B cell (primary cell): ENCODE data around the gene IL22RA1. TPM values are rescaled to one million over a fixed set of nuclear protein-coding genes. Genes with fewer than 3 reads are reported as not detected.

Experiments used
- ATAC-seq: fragments of 200-7000 bp; cut with Tn5 transposase; one replicate; pipeline ENCODE4 v1.10.0; 2021; ENCODE audit warnings: low read depth, mild to moderate bottlenecking, moderate number of reproducible peaks, moderate library complexity
- CTCF ChIA-PET: fragments of 350-600 bp; sonication (Branson Sonifier 250); formaldehyde crosslinking; loops from one replicate; lab custom pipeline; 2021; ENCODE audit warnings: antibody characterized with exemption, inconsistent platforms; lab: Charles Lee
- POLR2A ChIA-PET: fragments of 350-600 bp; sonication (Branson Sonifier 250); formaldehyde crosslinking; loops from one replicate; lab custom pipeline; 2021; ENCODE audit warnings: antibody characterized with exemption; lab: Charles Lee
- DNase-seq: peaks from one replicate; pipeline ENCODE4 v3.0.0; 2013
- H2AFZ ChIP-seq: 2 replicates; pipeline ENCODE4 v1.6.1; 2012; ENCODE audit warnings: mild to moderate bottlenecking, low read depth, low read length; ENCODE audit not compliant: insufficient read depth, poor library complexity, severe bottlenecking
- H3K27ac ChIP-seq, 2 donors: 1 replicate in 1 of 2; 2 replicates in 1 of 2; pipeline ENCODE4 v1.5.1; 2012 to 2013; ENCODE audit warnings: low read length in 2 of 2, mild to moderate bottlenecking in 2 of 2, moderate library complexity in 1 of 2
- H3K27me3 ChIP-seq, 4 experiments: fragments of 200-600 bp in 1 of 4; sonication (generic) in 1 of 4; replicated peaks in 1 of 4; 1 replicate in 2 of 4; 2 replicates in 2 of 4; pipeline versions ENCODE4 v1.6.1 to v1.7.0; 2013 to 2016; ENCODE audit warnings: low read length in 3 of 4, mild to moderate bottlenecking in 2 of 4, mixed read lengths in 1 of 4, moderate library complexity in 1 of 4; ENCODE audit not compliant: insufficient read depth in 4 of 4, control insufficient read depth in 3 of 4; ENCODE audit errors: control extremely low read depth in 1 of 4
- H3K36me3 ChIP-seq, 2 experiments: replicated peaks in 1 of 2; 1 replicate in 1 of 2; 2 replicates in 1 of 2; pipeline versions ENCODE4 v1.6.1 to v1.7.1; 2013; ENCODE audit warnings: low read length in 1 of 2; ENCODE audit not compliant: insufficient read depth in 2 of 2, control insufficient read depth in 1 of 2; ENCODE audit errors: control extremely low read depth in 1 of 2, extremely low read depth in 1 of 2
- H3K4me1 ChIP-seq, 2 donors: fragments of 200-600 bp in 1 of 2; sonication (generic) in 1 of 2; 1 replicate in 1 of 2; 2 replicates in 1 of 2; pipeline versions ENCODE4 v1.5.1 to v1.6.1; 2013 to 2017; ENCODE audit warnings: low read length in 2 of 2; ENCODE audit not compliant: control insufficient read depth in 2 of 2, insufficient read depth in 2 of 2
- H3K4me2 ChIP-seq: replicated peaks from 2 replicates; pipeline ENCODE3; 2012; ENCODE audit warnings: mild to moderate bottlenecking, low read depth, low read length; ENCODE audit not compliant: poor library complexity, severe bottlenecking
- H3K4me3 ChIP-seq, 5 experiments: fragments of 200-600 bp in 1 of 5; sonication (generic) in 1 of 5; 1 replicate in 3 of 5; 2 replicates in 2 of 5; pipeline versions ENCODE4 v1.5.1 to v1.7.0; 2011 to 2016; ENCODE audit warnings: low read length in 4 of 5, mild to moderate bottlenecking in 4 of 5, low read depth in 2 of 5, control low read depth in 1 of 5, moderate library complexity in 1 of 5; ENCODE audit not compliant: insufficient read depth in 1 of 5; ENCODE audit errors: control extremely low read depth in 1 of 5, extremely low read depth in 1 of 5
- H3K79me2 ChIP-seq: fragments of 200-600 bp; sonication (generic); one replicate; pipeline ENCODE4 v1.6.0; 2016; ENCODE audit warnings: low read length; ENCODE audit not compliant: control insufficient read depth, insufficient read depth
- H3K9ac ChIP-seq: fragments of 200-600 bp; sonication (generic); 2 replicates; pipeline ENCODE4 v1.6.1; 2017; ENCODE audit warnings: mild to moderate bottlenecking, low read length, moderate library complexity
- H3K9me3 ChIP-seq, 3 donors: one replicate each; pipeline versions ENCODE4 v1.6.1 to v1.7.1; 2013; ENCODE audit warnings: low read length in 2 of 3; ENCODE audit not compliant: control insufficient read depth in 2 of 3, insufficient read depth in 1 of 3; ENCODE audit errors: control extremely low read depth in 1 of 3
- H4K20me1 ChIP-seq: 2 replicates; pipeline ENCODE4 v1.6.0; 2012; ENCODE audit warnings: mild to moderate bottlenecking, low read length; ENCODE audit not compliant: insufficient read depth, control insufficient read depth, poor library complexity, severe bottlenecking
- H3K27ac Mint-ChIP-seq: one replicate; pipeline ENCODE4 v1.8.0; 2021; ENCODE audit warnings: mixed read lengths
- H3K27me3 Mint-ChIP-seq: one replicate; pipeline ENCODE4 v1.8.0; 2021; ENCODE audit warnings: mixed read lengths
- H3K4me1 Mint-ChIP-seq: one replicate; pipeline ENCODE4 v1.8.0; 2021; ENCODE audit warnings: mixed read lengths
- H3K4me3 Mint-ChIP-seq: one replicate; pipeline ENCODE4 v1.8.0; 2021; ENCODE audit warnings: mixed read lengths
- H3K9me3 Mint-ChIP-seq: one replicate; pipeline ENCODE4 v1.8.0; 2022; ENCODE audit warnings: mixed read lengths; ENCODE audit not compliant: insufficient read depth
- EZH2 ChIP-seq: IDR thresholded peaks from 2 replicates; pipeline ENCODE4 v1.6.1; 2012; ENCODE audit warnings: borderline replicate concordance, low read depth, mild to moderate bottlenecking, moderate library complexity, low read length; ENCODE audit not compliant: insufficient read depth, poor library complexity, severe bottlenecking
- WGBS: methylation state at CpG from one replicate; pipeline ENCODE4 v1.1.5; 2013; ENCODE audit warnings: missing lambda C conversion rate; ENCODE audit not compliant: insufficient coverage; 5-methylcytosine and 5-hydroxymethylcytosine counted together
- intact Hi-C: fragments of 100-400 bp; cut with micrococcal nuclease; formaldehyde crosslinking; loops from one replicate; pipeline ENCODE4 v1.10.0; 2022
- polyA plus RNA-seq: library from polyadenylated mRNA; depleted of rRNA; stranded (reverse); fragments of >200 nt; gene quantifications from 2 replicates; pipeline ENCODE4 v1.2.3, GENCODE V29; 2012
- total RNA-seq, 2 donors: library from RNA; stranded (reverse); fragments of 120-200 nt in 1 of 2; gene quantifications; 1 replicate in 1 of 2; 2 replicates in 1 of 2; pipeline versions ENCODE4 v1.2.3 to v1.2.4, GENCODE V29; 2013 to 2022
- TF ChIP-seq, protein P1 (sequence below): fragments of 200-600 bp; IDR thresholded peaks from one replicate; pipeline ENCODE4 v1.8.0; 2022; ENCODE audit warnings: antibody characterized with exemption, mild to moderate bottlenecking

IL22RA1 gene
- total and polyA plus RNA-seq, 2 donors (not counting 1 experiment from before 2014, with no cell fraction given) = 0.10 TPM

DNA sequence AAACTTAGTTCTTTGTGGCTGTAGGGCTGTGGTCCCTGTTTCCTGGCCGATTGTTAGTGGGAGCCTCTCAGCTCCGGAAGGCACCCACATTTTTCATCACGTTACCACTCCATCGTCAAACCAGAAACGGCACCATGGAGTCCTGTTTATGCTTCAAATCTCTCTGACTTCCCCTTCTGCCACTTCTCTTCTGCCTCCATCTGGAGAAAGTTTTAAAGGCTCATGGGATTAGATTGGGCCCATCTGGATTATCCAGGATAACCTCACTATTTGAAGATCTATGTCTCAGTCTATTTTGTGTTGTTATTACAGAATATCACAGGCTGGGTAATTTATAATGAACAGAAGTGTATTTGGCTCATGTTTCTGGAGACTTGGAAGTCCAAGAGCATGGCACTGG lies 19.3 kb upstream of the IL22RA1 start:
- POLR2A ChIA-PET = no interaction called here
- Histone ChIP-seq H3K9ac (no peak overlapping the region), H4K20me1 (no peaks in the 10 kb centered on the region), H3K9me3 (no peaks in the 10 kb centered on the region), H3K27me3 (no peaks in the 10 kb centered on the region), H3K27ac (peak overlapping the region in 1 of 2 donors; percentile 1), H3K4me1 (no peaks in the 10 kb centered on the region), H2AFZ (no peak overlapping the region), H3K4me2 (no peak overlapping the region), H3K36me3 (peaks cover 6 to 82% of the 10 kb centered on the region in 2 experiments), H3K4me3 (no peak overlapping the region), H3K79me2 (no peaks in the 10 kb centered on the region)
- H3K9me3 Mint-ChIP-seq = no peaks in the 10 kb centered on the region
- no peaks in the 10 kb centered on the region for H3K27me3 Mint-ChIP-seq
- H3K4me3 Mint-ChIP-seq = no peak overlapping the region
- 20% methylated on average over 3 of the region's 5 CpGs for WGBS
- ATAC-seq (no peak), DNase-seq (no peak)
- TF ChIP-seq, protein P1, sequence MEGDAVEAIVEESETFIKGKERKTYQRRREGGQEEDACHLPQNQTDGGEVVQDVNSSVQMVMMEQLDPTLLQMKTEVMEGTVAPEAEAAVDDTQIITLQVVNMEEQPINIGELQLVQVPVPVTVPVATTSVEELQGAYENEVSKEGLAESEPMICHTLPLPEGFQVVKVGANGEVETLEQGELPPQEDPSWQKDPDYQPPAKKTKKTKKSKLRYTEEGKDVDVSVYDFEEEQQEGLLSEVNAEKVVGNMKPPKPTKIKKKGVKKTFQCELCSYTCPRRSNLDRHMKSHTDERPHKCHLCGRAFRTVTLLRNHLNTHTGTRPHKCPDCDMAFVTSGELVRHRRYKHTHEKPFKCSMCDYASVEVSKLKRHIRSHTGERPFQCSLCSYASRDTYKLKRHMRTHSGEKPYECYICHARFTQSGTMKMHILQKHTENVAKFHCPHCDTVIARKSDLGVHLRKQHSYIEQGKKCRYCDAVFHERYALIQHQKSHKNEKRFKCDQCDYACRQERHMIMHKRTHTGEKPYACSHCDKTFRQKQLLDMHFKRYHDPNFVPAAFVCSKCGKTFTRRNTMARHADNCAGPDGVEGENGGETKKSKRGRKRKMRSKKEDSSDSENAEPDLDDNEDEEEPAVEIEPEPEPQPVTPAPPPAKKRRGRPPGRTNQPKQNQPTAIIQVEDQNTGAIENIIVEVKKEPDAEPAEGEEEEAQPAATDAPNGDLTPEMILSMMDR = no peak
- no peak for TF ChIP-seq EZH2
- intact Hi-C loops = no loop called here
- peaks cover 6% of the 10 kb centered on the region for H3K4me1 Mint-ChIP-seq
- H3K27ac Mint-ChIP-seq = peak overlapping the region; percentile 51
- CTCF ChIA-PET = interaction anchor here (1.2 to 3.0 kb wide), 5 partner anchors 10 to 231 kb away, joined by 3 to 13 read pairs (median 7); no protein-coding TSS in a partner anchor

DNA sequence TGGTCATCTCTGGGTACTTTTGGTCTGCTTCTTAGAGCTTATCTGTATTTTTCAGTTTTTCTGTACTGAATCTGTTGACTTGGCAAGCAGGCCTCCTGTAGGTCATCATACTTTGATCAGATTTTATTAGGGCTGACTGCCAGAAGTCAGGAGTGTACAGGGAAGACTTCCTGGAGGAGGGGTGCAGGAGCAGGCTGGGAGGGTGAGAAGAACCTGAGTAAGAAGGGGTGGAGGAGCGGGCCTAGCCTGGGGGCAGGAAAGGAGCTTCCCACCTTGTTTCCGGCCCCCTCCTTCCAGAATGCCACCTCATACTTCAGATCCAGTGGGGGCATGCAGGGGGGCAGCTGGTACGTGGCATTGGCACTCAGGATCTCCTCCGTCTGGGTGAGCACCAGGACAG lies 18.3 kb upstream of the IL22RA1 start:
- Mint-ChIP-seq H3K27me3 (no peaks in the 10 kb centered on the region), H3K4me1 (peaks cover 6% of the 10 kb centered on the region), H3K9me3 (no peaks in the 10 kb centered on the region), H3K4me3 (no peak overlapping the region), H3K27ac (peak overlapping the region; percentile 17)
- H3K27ac ChIP-seq = no peak overlapping the region
- no peak for ATAC-seq
- intact Hi-C loops = no loop called here
- DNase-seq = no peak
- 92% methylated on average over 4 of the region's 4 CpGs for WGBS
- no peaks in the 10 kb centered on the region for H4K20me1 ChIP-seq
- H3K9ac ChIP-seq = no peak overlapping the region
- no peaks in the 10 kb centered on the region for H3K9me3 ChIP-seq
- TF ChIP-seq, protein P1 = no peak
- TF ChIP-seq EZH2 = no peak
- no peak overlapping the region for H3K4me3 ChIP-seq
- no peak overlapping the region for H3K4me2 ChIP-seq
- peaks cover 3 to 79% of the 10 kb centered on the region in 2 experiments for H3K36me3 ChIP-seq
- POLR2A ChIA-PET = no interaction called here
- H2AFZ ChIP-seq = no peak overlapping the region
- no peaks in the 10 kb centered on the region for H3K4me1 ChIP-seq
- H3K27me3 ChIP-seq = no peaks in the 10 kb centered on the region
- H3K79me2 ChIP-seq = no peaks in the 10 kb centered on the region
- CTCF ChIA-PET = interaction anchor here (0.6 to 3.0 kb wide), 7 partner anchors 9 to 392 kb away, joined by 3 to 13 read pairs (median 6); no protein-coding TSS in a partner anchor
